CD4-positive, alpha-beta T cell treated with Interleukin-17A for 4 hours (primary cell): ENCODE data around the gene F7.
"Not testable (repeated sequence)": the region's sequence is repeated elsewhere in the genome, so short reads cannot be mapped to it uniquely, and the experiment has no call there.

Experiments used
- DNase-seq: peaks from one replicate; pipeline ENCODE4 v3.0.0-alpha.2; 2020; ENCODE audit warnings: mixed read lengths

Gene F7

DNA sequence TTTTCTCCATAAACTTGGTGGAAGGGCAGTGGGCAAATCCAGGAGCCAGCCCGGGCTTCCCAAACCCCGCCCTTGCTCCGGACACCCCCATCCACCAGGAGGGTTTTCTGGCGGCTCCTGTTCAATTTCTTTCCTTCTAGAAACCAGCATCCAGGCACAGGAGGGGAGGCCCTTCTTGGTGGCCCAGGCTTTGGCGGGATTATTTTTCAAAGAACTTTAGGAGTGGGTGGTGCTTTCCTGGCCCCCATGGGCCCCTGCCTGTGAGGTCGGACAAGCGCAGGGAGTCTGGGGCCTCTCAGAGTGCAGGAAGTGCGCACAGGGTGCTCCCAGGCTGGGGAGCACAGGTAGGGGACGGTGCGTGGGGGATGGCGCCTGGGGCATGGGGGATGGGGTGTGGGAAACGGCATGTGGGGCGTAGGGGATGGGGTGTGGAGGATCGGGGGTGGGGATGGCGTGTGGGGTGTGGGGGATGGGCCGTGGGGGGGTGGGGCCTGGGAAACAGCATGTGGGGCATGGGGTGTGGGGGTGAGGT, 396 bp downstream of the F7 start:
- no peak for DNase-seq

DNA sequence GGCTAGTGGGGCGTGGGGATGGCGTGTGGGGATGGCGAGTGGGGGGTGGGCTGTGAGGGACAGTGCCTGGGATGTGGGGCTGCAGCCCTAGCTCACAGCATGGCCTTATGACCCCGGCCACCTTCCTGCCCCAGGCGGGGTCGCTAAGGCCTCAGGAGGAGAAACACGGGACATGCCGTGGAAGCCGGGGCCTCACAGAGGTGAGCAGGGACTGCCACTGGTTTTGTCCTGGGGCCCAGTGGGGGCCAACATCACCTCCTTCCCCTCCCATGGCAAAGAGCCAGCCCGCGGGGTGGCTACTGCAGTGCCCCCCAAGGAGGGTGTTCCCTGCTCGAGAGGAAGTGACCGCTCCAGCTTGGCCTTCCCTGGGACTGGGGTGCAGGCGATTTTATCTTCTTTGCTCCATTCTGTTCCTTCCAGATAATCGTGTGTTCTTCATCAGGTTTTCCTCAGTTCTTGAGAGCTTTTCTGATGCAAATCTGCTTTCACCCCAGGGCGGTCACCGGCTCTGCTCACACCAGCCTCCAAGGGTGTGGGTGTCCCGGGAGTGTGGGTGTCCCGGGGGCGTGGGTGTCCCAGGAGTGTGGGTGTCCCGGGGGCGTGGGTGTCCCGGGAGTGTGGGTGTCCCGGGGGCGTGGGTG, 1.2 kb downstream of the F7 start:
- DNase-seq, result no peak

DNA sequence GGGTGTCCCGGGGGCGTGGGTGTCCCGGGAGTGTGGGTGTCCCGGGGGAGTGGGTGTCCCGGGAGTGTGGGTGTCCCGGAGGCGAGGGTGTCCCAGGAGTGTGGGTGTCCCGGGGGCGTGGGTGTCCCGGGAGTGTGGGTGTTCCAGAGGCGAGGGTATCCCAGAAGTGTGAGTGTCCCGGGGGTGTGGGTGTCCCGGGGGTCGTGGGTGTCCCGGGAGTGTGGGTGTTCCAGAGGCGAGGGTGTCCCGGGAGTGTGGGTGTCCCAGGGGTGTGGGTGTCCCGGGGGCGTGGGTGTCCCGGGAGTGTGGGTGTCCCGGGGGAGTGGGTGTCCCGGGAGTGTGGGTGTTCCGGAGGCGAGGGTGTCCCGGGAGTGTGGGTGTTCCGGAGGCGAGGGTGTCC, 2.9 kb downstream of the F7 start:
- not testable (repeated sequence) for DNase-seq

DNA sequence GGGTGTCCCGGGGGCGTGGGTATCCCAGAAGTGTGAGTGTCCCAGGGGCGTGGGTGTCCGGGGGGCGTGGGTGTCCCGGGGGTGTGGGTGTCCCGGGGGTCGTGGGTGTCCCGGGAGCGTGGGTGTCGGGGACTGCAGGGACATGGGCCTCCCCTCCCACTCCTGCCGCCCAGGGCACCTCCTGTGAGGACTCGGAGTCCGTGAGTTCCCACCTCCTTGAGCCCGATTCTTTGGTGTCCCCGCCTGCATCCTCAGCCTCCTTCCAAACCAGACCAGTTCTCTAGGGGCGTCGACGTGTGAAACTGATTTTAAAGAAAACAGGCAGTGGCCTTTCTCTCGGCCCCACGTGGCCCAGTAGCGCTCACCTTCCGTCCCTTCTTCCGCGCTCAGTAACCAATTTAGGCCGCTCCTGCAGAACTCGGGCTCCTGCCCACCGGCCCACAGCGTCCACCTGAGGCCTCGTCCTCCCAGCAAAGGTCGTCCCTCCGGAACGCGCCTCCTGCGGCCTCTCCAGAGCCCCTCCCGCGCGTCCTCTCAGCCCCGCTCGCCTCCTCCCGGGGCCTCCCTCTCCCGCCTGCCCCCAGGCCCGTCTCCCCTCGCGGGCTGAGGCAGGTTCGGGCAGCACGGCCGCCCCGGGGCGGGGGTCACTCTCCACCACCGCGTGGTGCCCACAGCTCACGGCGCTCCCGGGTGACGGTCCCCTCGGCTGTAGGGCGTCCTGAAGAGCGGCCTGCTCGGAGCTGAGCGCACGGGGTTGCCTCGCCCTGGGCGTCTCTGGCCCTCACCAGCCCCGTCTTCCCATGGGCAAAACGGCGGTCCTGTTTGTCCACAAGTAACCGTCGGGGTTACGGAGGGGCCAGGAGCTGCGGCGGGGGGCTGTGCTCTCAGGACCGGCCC, 3.8 kb downstream of the F7 start:
- no peak for DNase-seq

DNA sequence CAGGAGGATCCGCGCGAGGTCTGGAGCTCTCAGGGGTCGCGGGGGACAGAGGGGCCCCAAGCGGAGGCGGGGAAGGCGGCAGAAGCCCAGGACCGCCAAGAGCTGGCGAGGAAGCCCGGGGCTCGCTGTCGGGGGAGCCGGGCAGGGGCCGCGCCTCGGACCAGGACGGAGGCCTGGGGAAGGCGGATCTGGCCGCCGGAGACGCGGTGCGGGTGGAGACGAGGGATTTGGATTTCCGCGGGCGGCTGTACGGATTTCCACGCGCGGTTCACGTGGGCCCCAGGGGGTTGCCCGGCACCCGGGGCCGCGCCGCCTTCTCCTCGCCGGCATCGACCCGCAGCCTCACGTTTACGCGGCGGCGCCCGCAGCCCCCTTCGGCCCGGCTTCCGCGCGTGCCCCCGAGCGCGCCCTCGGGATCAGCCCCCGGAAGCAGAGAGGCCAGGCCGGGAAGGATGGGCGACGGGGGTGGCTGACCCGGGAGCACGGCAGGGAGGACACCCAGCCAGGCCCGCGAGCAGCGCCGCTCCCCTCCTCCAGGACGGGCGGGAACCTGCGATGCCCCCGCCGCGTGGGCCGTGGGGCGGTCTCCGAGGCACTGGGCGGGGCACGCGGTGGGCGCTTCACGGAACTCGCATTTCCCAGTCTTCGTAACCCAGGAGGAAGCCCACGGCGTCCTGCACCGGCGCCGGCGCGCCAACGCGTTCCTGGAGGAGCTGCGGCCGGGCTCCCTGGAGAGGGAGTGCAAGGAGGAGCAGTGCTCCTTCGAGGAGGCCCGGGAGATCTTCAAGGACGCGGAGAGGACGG, 4.7 kb downstream of the F7 start:
- peak; percentile 39 for DNase-seq

DNA sequence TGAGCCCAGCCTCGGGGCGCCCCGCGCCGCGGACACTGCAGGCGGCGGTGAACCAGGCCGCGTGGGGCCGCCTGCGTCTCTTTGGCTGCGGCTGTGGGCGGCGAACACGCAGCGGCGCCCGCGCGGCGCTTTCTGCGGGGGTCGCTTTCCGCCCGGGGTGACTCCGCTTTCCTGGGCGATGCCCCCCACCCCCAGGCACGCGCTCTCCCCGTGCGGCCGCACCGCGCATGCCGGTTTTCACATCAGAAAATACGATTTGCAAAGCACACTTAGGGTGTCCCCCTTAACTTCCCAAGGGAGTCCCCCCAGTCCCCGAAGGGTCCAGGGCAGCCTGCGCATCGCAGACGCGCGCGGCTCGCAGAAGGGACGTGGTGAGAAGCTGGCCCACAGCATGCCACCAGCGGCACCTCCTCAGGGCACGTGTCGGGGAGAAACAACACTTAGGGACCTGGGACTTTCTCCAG, 5.3 kb downstream of the F7 start:
- DNase-seq, result no peak

DNA sequence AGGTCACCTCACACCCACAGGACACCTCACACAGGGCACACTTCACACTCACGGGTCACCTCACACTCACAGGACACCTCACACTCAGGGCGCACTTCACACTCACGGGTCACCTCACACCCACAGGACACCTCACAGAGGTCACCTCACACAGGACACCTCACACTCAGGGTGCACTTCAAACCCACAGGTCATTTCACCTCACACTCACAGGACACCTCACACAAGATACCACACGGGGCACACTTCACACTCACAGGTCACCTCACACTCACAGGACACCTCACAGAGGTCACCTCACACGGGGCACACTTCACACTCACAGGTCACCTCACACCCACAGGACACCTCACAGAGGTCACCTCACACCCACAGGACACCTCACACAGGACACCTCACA, 6.2 kb downstream of the F7 start:
- DNase-seq, result not testable (repeated sequence)

DNA sequence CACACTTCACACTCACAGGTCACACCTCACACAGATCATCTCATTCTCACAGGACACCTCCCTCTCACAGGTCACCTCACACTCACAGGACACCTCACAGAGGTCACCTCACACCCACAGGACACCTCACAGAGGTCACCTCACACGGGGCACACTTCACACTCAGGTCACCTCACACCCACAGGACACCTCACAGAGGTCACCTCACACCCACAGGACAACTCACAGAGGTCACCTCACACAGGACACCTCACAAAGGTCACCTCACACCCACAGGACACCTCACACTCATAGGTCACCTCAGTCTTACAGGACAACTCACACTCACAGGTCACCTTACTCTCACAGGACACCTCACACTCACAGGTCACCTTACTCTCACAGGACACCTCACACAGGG, 6.9 kb downstream of the F7 start:
- not testable (repeated sequence) for DNase-seq

DNA sequence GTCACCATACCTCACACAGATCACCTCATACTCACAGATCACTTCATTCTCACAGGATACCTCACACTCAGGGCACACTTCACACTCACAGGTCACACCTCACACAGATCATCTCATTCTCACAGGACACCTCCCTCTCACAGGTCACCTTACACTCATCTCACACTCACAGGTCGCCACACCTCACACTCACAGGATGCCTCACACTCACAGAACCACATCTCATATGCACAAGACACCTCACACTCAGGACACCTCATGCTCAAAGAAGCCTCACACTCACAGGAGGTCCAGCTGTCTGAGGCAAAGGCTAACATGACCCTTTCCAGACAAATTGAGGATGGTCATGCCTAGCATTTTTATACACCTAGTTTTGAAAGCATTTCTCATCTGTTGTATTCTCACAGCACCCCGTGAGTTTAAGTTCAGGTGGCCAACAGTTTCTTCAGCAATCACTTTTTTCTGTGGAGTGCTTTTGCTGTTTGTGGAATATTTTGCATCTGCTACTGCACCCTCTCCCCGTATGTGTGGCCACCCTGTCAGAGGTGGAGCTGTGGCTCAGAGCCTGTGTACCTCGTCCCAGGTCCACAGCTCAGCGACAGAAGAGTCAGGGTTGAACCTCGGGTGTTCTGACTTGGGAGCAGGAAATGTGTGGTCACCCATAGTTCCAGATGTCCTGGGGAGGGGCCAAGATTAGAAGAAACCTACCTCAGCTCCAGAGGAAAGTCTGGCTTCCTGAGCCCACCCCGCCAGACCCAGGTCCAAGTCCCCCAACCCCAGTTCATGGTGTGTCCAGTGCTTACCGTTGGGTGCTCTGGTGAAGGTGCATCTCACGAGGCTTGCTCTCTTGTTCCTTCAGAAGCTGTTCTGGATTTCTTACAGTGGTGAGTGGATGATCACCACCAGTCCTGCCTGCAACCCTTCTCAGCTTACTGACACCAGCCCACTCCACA, 7.6 kb downstream of the F7 start:
- DNase-seq, result no peak

DNA sequence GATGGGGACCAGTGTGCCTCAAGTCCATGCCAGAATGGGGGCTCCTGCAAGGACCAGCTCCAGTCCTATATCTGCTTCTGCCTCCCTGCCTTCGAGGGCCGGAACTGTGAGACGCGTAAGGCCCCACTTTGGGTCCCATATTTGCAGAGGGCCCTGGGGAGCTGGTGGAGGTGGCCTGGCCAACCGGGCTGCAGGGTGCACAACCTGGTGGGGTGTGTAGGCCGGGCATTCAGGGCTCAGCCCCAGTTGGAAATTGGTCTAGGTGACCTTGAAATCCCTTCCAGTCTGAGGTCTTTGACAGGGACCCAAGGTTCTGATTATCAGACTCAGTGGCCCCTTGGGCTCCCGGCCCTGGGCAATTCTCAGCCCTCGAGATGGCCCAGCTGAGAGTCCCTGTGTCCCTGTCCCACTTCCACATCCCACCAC, 8.3 kb downstream of the F7 start:
- no peak for DNase-seq

DNA sequence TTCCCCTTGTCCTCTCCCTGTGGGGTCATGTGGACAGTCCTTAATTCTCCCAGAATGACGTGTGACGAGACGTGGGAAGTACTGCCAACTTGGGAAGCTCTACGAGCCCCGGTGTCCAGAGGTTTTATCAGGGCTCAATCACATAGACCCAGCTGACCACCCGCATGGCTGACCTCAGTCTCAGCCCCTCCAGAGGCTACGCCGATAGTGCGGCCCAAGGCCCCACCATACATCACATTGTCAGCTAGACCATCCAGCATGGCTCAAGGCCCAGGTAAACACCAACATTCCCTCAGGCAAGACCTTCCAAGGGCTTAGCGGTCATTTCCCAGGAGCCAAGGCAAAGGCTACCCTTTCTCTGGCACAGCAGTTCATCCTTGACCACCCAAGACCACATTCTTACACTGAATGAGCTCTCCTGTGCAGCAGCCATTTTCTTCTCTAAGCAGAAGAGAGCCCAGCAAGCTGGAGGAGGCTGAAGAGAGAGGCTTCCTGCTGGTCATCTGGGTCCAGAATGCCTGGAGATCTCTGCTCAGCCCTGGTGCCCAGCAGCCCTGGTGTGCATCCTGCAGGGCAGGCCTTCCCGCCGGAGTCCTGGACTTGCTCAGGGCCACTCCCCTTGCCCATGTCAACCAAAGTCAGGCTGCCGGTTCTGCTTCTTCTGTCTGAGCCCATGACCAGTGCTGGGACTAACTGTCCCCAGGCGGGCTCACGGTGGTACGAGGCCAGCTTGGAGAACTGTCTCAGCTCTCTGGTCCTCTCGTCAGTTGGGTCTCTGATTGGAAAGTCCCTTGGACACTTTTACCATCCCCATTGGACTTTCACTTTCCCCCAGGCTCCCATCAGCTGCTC, 9.1 kb downstream of the F7 start:
- DNase-seq, result no peak

DNA sequence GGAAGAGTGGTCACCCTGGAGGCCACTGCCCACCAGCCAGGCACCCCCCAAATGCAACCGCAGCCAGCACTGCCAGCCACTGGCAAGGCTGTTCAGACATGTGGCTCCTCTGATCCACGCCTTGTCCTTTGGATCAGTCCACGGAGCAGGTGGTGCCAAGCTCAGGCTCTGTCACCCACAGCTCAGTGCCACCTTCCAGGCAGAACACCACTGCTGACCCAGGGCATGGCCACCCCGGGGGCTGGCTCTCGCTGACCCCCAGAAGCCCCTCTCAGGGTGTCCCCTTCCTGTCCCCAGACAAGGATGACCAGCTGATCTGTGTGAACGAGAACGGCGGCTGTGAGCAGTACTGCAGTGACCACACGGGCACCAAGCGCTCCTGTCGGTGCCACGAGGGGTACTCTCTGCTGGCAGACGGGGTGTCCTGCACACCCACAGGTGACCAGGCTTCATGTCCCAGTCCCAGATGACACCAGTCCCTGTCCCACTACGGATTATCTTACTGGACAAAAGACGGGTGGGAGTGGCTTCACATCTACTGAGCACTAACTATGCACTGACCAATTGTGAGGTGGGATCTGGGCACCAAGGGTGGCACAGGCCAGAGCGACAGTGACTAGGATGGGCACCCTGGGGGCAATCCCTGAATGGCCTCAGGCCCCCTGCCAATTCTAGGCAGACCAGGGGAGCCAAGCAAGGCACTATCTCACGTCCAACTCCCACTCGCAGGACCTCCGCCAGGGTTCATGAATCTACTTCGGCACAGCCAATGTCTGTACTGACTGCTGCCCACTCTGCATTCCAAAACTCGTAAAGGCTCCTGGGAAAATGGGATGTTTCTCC, 10.0 kb downstream of the F7 start:
- no peak for DNase-seq

DNA sequence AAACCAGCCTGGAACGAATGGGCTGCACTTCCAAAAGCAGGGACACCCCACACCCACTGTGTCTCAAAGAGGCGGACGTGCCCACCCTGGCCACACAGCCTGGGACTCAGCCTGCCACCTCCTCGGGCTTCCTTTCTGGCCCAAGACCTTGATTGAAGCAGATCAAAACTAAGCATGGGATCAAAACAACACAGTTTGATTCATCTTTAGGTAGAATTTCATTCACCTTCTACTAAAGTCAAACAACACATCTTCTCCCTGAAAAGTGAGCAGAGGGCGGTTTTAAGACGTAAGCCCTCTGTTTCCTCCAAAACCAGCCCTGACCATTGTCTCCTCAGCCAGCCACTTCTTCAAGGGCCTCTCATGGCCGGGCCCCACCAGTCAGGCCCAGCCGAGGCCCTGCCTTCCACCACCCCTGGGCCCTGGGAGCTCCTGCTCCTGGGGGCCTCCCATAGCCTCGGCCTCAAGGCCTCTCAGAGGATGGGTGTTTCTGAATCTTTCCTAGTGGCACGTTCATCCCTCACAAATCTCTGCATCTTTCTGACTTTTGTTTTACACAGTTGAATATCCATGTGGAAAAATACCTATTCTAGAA, 10.7 kb downstream of the F7 start:
- DNase-seq, result no peak

DNA sequence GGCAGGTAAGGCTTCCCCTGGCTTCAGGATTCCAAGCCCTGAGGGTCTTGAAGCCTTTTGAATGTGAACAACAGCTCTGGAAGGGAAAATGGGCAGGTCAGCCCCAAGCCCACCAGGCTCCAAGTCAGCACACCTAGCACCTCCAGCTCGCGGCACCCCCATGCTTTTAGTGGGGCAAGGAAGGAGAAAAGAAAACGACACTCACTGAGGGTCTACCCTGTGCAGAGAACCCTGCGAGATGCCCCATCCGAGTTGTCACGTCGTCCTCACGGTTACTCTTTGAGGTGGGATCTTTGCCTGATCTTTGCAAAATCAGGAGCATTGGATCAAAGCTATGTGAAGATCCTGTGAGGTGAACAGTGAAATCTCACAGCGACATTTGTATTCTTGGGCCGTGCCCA, 11.3 kb downstream of the F7 start:
- no peak for DNase-seq

DNA sequence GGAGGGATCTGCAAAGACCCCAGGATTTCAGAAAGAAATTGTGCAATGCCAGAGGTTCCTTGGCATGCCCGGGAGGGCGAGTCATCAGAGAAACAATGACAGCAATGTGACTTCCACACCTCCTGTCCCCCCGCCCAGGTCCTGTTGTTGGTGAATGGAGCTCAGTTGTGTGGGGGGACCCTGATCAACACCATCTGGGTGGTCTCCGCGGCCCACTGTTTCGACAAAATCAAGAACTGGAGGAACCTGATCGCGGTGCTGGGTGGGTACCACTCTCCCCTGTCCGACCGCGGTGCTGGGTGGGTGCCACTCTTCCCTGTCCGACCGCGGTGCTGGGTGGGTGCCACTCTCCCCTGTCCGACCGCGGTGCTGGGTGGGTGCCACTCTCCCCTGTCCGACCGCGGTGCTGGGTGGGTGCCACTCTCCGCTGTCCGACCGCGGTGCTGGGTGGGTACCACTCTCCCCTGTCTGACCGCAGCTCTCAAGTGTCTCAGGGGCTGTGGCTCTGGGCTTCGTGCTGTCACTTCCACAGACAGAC, 11.8 kb downstream of the F7 start:
- no peak for DNase-seq

DNA sequence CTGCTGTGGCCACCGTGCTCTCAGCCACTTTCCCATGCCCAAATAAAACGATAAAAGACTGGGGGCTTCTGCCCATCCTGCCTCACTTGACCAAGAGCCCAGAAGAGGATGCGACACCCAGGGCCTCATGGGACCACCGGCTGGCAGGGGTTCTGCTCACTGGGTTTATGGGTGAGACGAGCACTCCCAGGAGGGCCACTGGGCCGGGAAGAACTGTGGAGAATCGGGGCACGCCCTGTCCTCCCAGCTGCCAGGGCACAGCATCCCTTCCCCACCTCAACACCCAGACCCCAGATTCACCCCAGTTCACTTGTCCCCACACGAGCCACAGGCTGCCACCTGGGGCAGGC, 12.3 kb downstream of the F7 start:
- no peak for DNase-seq

DNA sequence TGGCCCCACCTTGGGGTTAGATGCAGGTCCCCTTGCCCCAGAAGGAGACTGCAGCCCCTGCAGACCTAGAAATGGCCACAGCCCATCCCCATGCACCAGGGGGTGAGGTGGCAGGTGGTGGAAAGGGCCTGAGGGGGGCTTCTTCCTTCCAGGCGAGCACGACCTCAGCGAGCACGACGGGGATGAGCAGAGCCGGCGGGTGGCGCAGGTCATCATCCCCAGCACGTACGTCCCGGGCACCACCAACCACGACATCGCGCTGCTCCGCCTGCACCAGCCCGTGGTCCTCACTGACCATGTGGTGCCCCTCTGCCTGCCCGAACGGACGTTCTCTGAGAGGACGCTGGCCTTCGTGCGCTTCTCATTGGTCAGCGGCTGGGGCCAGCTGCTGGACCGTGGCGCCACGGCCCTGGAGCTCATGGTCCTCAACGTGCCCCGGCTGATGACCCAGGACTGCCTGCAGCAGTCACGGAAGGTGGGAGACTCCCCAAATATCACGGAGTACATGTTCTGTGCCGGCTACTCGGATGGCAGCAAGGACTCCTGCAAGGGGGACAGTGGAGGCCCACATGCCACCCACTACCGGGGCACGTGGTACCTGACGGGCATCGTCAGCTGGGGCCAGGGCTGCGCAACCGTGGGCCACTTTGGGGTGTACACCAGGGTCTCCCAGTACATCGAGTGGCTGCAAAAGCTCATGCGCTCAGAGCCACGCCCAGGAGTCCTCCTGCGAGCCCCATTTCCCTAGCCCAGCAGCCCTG, 12.8 kb downstream of the F7 start:
- no peak for DNase-seq

DNA sequence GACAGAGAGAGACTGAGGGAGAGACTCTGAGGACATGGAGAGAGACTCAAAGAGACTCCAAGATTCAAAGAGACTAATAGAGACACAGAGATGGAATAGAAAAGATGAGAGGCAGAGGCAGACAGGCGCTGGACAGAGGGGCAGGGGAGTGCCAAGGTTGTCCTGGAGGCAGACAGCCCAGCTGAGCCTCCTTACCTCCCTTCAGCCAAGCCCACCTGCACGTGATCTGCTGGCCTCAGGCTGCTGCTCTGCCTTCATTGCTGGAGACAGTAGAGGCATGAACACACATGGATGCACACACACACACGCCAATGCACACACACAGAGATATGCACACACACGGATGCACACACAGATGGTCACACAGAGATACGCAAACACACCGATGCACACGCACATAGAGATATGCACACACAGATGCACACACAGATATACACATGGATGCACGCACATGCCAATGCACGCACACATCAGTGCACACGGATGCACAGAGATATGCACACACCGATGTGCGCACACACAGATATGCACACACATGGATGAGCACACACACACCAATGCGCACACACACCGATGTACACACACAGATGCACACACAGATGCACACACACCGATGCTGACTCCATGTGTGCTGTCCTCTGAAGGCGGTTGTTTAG, 13.7 kb downstream of the F7 start:
- no peak for DNase-seq
